Retinal pigment epithelial cell (primary cell): ENCODE data around the gene TFR2.

Experiments
- DNase-seq: peaks from one replicate; pipeline ENCODE4 v3.0.0-alpha.2; 2010; ENCODE audit warnings: low read depth
- H3K4me3 ChIP-seq: 2 replicates; pipeline ENCODE4 v1.5.1; 2011; ENCODE audit warnings: mild to moderate bottlenecking, low read length, control low read depth, moderate library complexity
- TF ChIP-seq, protein P1 (sequence below): conservative IDR thresholded peaks from 2 replicates; pipeline ENCODE4 v1.5.1; 2011; ENCODE audit warnings: low read depth, low read length, control low read depth, inconsistent platforms

The TFR2 gene

DNA sequence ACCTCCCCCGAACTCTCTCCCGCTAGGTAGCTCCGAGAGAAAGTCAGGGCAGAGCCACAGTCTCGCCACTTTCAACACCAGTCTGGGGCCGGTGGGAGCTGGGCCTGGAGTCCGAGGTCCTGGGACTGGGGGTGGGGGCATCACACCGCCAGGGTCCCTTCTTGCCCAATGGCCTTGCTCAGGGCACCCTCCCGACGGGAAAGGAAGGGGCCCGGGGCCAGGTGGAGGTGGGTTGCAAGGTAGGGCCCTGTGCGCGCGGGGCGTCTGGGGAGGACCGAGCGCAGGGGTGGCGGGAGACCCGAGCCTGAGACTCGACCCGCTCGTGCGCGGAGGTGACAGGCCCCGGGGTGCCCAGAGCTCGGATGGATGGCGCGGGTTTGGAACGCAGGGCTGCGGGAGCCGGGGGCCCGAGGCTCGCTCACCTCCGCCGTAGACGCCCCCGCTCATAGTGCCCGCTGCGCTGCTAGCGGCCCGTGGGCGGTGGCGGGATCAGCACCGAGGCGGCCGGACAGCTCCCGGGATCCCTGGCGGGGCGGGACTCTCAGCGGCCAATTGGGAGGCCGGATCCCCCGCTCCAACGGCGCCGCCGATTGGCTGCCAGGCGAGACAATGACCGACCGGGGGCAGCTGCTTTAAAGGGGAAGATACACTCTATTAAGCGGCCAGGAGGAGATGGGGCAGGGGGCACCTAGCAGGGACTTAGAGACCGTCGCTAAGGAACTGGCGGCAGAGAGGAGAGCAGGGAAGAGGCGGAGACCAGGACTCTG is 14.7 kb upstream of the TFR2 start, which contains the start of gene ACTL6B:
Gene ACTL6B, minus strand, starts transcription at position 541 of the 767 bp plus-strand sequence. Its CDS starts 94 bp downstream, at position 447.
- TF ChIP-seq, protein P1, sequence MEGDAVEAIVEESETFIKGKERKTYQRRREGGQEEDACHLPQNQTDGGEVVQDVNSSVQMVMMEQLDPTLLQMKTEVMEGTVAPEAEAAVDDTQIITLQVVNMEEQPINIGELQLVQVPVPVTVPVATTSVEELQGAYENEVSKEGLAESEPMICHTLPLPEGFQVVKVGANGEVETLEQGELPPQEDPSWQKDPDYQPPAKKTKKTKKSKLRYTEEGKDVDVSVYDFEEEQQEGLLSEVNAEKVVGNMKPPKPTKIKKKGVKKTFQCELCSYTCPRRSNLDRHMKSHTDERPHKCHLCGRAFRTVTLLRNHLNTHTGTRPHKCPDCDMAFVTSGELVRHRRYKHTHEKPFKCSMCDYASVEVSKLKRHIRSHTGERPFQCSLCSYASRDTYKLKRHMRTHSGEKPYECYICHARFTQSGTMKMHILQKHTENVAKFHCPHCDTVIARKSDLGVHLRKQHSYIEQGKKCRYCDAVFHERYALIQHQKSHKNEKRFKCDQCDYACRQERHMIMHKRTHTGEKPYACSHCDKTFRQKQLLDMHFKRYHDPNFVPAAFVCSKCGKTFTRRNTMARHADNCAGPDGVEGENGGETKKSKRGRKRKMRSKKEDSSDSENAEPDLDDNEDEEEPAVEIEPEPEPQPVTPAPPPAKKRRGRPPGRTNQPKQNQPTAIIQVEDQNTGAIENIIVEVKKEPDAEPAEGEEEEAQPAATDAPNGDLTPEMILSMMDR = no peak
- no peak within 1 kb of the TSS for H3K4me3 ChIP-seq
- DNase-seq = no peak

GRCh38 chr7:100654908-100655831 is 13.8 kb upstream of the TFR2 start:
- no peak overlapping the region for H3K4me3 ChIP-seq
- no peak for DNase-seq
- TF ChIP-seq, protein P1 = no peak

GRCh38 chr7:100649826-100650565 is 8.6 kb upstream of the TFR2 start:
- TF ChIP-seq, protein P1 = no peak
- no peak for DNase-seq
- no peak overlapping the region for H3K4me3 ChIP-seq

- TF ChIP-seq, protein P1 = no peak
- no peak overlapping the region for H3K4me3 ChIP-seq
- DNase-seq = no peak
Measured at GRCh38 chr7:100642534-100642907, 1.2 kb upstream of the TFR2 start.

DNA sequence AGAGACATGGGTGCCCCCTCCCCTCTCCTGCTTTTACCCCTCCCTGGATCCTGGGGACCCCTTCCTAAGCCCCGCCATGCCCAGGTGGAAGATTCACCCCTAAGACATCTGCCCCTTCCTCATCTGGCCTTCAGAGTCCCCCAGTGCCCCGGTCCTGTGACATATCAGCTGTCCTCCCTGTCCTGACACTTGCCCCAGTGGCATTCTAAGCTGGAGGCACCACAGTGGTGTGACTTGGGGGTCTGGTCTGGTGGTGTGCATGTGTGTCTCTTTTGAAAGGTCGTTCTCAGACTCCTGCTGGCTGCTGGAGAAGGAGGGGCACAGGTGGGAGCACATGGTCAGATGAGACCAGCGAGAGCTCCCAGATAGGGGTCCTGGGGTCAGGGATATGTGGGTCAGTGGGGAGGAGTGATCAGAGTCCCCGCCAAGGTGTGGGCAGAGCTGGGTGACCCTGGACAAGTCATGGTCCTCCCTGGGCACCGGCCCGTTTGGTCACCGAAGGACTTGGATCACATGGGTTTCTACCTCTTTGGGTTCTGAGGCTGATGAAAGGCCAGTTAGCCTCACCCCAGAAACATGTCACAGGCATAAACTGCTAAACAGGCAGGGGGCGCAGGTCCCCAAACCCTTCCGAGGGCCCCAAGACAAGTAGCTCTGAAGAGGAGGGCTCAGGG is 645 bp upstream of the TFR2 start:
- no peak for DNase-seq
- H3K4me3 ChIP-seq = no peak overlapping the region
- TF ChIP-seq, protein P1 = no peak
